ENCODE results near the gene SELENOO.

DNA sequence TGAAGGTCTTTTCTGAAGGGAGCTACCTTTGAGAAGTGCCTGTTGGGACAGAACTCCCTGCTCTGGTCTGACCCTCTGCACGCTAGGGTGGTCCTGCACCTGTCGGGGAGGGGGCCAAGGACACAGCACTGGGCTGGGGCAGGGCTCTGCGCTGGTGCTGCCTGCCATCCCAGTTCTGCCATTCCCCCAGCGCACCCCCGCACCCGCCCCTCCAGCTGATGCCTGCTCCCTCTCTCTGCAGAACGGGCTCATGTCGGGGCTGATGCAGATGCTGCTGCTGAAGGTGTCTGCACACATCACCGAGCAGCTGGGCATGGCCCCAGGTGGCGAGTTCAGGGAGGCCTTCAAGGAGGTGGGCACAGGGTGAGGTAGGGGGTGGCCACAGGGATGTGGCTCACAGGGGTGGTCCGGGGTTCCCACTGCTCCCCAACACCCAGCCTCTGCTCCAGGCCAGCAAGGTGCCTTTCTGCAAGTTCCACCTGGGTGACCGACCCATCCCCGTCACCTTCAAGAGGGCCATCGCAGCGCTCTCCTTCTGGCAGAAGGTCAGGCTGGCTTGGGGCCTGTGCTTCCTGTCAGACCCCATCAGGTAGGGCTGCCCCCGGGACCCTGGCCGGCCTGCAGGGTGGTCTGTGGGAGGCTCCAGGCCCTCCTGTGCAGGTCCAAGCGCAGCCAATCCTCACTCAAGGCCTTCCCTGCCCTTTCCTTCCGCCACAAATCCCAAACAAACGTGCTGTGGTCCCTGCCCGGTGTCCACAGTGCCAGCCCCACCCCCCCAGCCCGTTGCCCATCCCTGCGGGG lies 3.6 kb upstream of the SELENOO start:
- TF ChIP-seq, protein P1, sequence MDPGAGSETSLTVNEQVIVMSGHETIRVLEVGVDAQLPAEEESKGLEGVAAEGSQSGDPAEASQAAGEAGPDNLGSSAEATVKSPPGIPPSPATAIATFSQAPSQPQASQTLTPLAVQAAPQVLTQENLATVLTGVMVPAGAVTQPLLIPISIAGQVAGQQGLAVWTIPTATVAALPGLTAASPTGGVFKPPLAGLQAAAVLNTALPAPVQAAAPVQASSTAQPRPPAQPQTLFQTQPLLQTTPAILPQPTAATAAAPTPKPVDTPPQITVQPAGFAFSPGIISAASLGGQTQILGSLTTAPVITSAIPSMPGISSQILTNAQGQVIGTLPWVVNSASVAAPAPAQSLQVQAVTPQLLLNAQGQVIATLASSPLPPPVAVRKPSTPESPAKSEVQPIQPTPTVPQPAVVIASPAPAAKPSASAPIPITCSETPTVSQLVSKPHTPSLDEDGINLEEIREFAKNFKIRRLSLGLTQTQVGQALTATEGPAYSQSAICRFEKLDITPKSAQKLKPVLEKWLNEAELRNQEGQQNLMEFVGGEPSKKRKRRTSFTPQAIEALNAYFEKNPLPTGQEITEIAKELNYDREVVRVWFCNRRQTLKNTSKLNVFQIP (CRISPR knock-in tag; IDR thresholded peaks at IDR 0.05; ENCODE audit: borderline replicate concordance, low read depth) = no peak
- TF ChIP-seq, protein P2, sequence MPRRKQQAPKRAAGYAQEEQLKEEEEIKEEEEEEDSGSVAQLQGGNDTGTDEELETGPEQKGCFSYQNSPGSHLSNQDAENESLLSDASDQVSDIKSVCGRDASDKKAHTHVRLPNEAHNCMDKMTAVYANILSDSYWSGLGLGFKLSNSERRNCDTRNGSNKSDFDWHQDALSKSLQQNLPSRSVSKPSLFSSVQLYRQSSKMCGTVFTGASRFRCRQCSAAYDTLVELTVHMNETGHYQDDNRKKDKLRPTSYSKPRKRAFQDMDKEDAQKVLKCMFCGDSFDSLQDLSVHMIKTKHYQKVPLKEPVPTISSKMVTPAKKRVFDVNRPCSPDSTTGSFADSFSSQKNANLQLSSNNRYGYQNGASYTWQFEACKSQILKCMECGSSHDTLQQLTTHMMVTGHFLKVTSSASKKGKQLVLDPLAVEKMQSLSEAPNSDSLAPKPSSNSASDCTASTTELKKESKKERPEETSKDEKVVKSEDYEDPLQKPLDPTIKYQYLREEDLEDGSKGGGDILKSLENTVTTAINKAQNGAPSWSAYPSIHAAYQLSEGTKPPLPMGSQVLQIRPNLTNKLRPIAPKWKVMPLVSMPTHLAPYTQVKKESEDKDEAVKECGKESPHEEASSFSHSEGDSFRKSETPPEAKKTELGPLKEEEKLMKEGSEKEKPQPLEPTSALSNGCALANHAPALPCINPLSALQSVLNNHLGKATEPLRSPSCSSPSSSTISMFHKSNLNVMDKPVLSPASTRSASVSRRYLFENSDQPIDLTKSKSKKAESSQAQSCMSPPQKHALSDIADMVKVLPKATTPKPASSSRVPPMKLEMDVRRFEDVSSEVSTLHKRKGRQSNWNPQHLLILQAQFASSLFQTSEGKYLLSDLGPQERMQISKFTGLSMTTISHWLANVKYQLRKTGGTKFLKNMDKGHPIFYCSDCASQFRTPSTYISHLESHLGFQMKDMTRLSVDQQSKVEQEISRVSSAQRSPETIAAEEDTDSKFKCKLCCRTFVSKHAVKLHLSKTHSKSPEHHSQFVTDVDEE (CRISPR knock-in tag; IDR thresholded peaks at IDR 0.05) = no peak
- no peak for TF ChIP-seq ZFP3 (CRISPR knock-in tag; IDR thresholded peaks at IDR 0.05)
